ENCODE measurements around the gene TTR. TPM values are rescaled to one million over a fixed set of nuclear protein-coding genes. Genes with fewer than 3 reads are reported as not detected.

Gene TTR
- total and polyA plus RNA-seq, 2 experiments from 2014 or later, result not detected

- ATAC-seq (no peak), DNase-seq (ENCODE audit: low spot score) (no peak)
- Histone ChIP-seq H3K4me1 (ENCODE audit: insufficient read depth) (no peaks in the 10 kb centered on the region), H3K9me2 (ENCODE audit: insufficient read depth) (no peaks in the 10 kb centered on the region), H3F3A (replicated peaks; ENCODE audit: low read depth) (no peaks in the 10 kb centered on the region), H3K27me3 (ENCODE audit: insufficient read depth) (no peaks in the 10 kb centered on the region), H3K27ac (ENCODE audit: low read depth) (no peak overlapping the region), H4K20me1 (replicated peaks; ENCODE audit: insufficient read depth) (no peaks in the 10 kb centered on the region), H3K36me3 (ENCODE audit: insufficient read depth) (peaks cover 10% of the 10 kb centered on the region; the same call in 1 of the 2 replicates), H3K4me3 (no peak overlapping the region), H2AFZ (no peak overlapping the region), H3K79me2 (replicated peaks; ENCODE audit: insufficient read depth) (no peaks in the 10 kb centered on the region), H3K4me2 (no peak overlapping the region)
- Mint-ChIP-seq H3K9me3 (no peaks in the 10 kb centered on the region), H3K4me3 (no peak overlapping the region), H3K27ac (no peak overlapping the region), H3K4me1 (peaks cover 5% of the 10 kb centered on the region; the same call in 1 of the 3 replicates), H3K27me3 (ENCODE audit: insufficient read depth, low read depth, poor library complexity) (peaks cover 3% of the 10 kb centered on the region), H3K36me3 (ENCODE audit: low read depth) (peaks cover 41% of the 10 kb centered on the region)
- TF ChIP-seq POLR2AphosphoS5 (IDR thresholded peaks at IDR 0.05; ENCODE audit: low read depth), result no peak
- no peak for TF ChIP-seq STAT1 (IDR thresholded peaks at IDR 0.05; ENCODE audit: unreplicated experiment)
Measured at GRCh38 chr18:31637445-31637844, 45.8 kb downstream of the TTR start.

DNA sequence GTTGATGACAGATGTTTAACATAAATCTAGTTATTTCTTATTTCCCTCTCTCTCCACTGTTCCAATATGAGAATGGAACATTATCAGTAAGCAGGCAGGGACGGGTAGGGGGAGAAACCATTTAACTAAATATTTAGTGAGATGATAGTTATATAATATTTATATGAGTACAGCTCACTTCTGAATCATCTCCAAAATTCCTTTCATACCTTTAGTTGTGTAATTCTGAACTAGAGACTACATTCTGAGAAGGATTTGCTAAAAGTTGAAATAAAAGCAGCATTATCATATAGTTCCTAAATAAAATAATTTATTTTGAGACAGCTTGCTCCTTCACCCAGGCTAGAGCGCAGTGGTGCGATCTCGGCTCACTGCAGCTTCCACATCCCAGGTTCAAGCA, 51.3 kb downstream of the TTR start:
- no peak for TF ChIP-seq STAT1 (IDR thresholded peaks at IDR 0.05; ENCODE audit: unreplicated experiment)
- no peak for TF ChIP-seq ZNF114 (CRISPR knock-in tag; IDR thresholded peaks at IDR 0.05)
- TF ChIP-seq EZH2phosphoT487 (IDR thresholded peaks at IDR 0.05; ENCODE audit: unreplicated experiment), result no peak
- no peak for TF ChIP-seq NANOG (IDR thresholded peaks at IDR 0.05; ENCODE audit: borderline replicate concordance)
- no peak for TF ChIP-seq CTCF (conservative IDR thresholded peaks at IDR 0.05; ENCODE audit: low read depth in 2 of 2)
- TF ChIP-seq, protein P1, sequence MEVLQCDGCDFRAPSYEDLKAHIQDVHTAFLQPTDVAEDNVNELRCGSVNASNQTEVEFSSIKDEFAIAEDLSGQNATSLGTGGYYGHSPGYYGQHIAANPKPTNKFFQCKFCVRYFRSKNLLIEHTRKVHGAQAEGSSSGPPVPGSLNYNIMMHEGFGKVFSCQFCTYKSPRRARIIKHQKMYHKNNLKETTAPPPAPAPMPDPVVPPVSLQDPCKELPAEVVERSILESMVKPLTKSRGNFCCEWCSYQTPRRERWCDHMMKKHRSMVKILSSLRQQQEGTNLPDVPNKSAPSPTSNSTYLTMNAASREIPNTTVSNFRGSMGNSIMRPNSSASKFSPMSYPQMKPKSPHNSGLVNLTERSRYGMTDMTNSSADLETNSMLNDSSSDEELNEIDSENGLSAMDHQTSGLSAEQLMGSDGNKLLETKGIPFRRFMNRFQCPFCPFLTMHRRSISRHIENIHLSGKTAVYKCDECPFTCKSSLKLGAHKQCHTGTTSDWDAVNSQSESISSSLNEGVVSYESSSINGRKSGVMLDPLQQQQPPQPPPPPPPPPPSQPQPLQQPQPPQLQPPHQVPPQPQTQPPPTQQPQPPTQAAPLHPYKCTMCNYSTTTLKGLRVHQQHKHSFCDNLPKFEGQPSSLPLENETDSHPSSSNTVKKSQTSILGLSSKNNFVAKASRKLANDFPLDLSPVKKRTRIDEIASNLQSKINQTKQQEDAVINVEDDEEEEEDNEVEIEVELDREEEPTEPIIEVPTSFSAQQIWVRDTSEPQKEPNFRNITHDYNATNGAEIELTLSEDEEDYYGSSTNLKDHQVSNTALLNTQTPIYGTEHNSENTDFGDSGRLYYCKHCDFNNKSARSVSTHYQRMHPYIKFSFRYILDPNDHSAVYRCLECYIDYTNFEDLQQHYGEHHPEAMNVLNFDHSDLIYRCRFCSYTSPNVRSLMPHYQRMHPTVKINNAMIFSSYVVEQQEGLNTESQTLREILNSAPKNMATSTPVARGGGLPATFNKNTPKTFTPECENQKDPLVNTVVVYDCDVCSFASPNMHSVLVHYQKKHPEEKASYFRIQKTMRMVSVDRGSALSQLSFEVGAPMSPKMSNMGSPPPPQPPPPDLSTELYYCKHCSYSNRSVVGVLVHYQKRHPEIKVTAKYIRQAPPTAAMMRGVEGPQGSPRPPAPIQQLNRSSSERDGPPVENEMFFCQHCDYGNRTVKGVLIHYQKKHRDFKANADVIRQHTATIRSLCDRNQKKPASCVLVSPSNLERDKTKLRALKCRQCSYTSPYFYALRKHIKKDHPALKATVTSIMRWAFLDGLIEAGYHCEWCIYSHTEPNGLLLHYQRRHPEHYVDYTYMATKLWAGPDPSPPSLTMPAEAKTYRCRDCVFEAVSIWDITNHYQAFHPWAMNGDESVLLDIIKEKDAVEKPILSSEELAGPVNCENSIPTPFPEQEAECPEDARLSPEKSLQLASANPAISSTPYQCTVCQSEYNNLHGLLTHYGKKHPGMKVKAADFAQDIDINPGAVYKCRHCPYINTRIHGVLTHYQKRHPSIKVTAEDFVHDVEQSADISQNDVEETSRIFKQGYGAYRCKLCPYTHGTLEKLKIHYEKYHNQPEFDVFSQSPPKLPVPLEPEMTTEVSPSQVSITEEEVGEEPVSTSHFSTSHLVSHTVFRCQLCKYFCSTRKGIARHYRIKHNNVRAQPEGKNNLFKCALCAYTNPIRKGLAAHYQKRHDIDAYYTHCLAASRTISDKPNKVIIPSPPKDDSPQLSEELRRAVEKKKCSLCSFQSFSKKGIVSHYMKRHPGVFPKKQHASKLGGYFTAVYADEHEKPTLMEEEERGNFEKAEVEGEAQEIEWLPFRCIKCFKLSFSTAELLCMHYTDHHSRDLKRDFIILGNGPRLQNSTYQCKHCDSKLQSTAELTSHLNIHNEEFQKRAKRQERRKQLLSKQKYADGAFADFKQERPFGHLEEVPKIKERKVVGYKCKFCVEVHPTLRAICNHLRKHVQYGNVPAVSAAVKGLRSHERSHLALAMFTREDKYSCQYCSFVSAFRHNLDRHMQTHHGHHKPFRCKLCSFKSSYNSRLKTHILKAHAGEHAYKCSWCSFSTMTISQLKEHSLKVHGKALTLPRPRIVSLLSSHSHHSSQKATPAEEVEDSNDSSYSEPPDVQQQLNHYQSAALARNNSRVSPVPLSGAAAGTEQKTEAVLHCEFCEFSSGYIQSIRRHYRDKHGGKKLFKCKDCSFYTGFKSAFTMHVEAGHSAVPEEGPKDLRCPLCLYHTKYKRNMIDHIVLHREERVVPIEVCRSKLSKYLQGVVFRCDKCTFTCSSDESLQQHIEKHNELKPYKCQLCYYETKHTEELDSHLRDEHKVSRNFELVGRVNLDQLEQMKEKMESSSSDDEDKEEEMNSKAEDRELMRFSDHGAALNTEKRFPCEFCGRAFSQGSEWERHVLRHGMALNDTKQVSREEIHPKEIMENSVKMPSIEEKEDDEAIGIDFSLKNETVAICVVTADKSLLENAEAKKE (CRISPR knock-in tag; IDR thresholded peaks at IDR 0.05), result no peak
- TF ChIP-seq CREB1 (CRISPR knock-in tag; IDR thresholded peaks at IDR 0.05; ENCODE audit: low read depth), result no peak
- TF ChIP-seq, protein P2, sequence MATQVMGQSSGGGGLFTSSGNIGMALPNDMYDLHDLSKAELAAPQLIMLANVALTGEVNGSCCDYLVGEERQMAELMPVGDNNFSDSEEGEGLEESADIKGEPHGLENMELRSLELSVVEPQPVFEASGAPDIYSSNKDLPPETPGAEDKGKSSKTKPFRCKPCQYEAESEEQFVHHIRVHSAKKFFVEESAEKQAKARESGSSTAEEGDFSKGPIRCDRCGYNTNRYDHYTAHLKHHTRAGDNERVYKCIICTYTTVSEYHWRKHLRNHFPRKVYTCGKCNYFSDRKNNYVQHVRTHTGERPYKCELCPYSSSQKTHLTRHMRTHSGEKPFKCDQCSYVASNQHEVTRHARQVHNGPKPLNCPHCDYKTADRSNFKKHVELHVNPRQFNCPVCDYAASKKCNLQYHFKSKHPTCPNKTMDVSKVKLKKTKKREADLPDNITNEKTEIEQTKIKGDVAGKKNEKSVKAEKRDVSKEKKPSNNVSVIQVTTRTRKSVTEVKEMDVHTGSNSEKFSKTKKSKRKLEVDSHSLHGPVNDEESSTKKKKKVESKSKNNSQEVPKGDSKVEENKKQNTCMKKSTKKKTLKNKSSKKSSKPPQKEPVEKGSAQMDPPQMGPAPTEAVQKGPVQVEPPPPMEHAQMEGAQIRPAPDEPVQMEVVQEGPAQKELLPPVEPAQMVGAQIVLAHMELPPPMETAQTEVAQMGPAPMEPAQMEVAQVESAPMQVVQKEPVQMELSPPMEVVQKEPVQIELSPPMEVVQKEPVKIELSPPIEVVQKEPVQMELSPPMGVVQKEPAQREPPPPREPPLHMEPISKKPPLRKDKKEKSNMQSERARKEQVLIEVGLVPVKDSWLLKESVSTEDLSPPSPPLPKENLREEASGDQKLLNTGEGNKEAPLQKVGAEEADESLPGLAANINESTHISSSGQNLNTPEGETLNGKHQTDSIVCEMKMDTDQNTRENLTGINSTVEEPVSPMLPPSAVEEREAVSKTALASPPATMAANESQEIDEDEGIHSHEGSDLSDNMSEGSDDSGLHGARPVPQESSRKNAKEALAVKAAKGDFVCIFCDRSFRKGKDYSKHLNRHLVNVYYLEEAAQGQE (IDR thresholded peaks at IDR 0.05; ENCODE audit: unreplicated experiment), result no peak
- Histone ChIP-seq H3K36me3 (ENCODE audit: insufficient read depth) (no peaks in the 10 kb centered on the region; the same call in 1 of the 2 replicates), H3K9me2 (ENCODE audit: insufficient read depth) (no peaks in the 10 kb centered on the region), H3K4me1 (ENCODE audit: insufficient read depth) (peaks cover 33% of the 10 kb centered on the region), H3K4me3 (no peak overlapping the region), H3F3A (replicated peaks; ENCODE audit: low read depth) (no peaks in the 10 kb centered on the region), H3K27me3 (ENCODE audit: insufficient read depth) (no peaks in the 10 kb centered on the region), H3K4me2 (no peak overlapping the region), H4K20me1 (replicated peaks; ENCODE audit: insufficient read depth) (no peaks in the 10 kb centered on the region; the same call in 1 of the 2 replicates), H2AFZ (no peak overlapping the region), H3K27ac (ENCODE audit: low read depth) (no peak overlapping the region), H3K79me2 (replicated peaks; ENCODE audit: insufficient read depth) (no peaks in the 10 kb centered on the region; the same call in 1 of the 2 replicates)
- H3K27me3 Mint-ChIP-seq (ENCODE audit: insufficient read depth, low read depth, poor library complexity), result no peaks in the 10 kb centered on the region
- H3K27ac Mint-ChIP-seq, result no peak overlapping the region
- no peaks in the 10 kb centered on the region for H3K9me3 Mint-ChIP-seq
- ATAC-seq (no peak), DNase-seq (ENCODE audit: low spot score) (no peak)
- peaks cover 27% of the 10 kb centered on the region for H3K4me1 Mint-ChIP-seq
- H3K36me3 Mint-ChIP-seq (ENCODE audit: low read depth), result peaks cover 24% of the 10 kb centered on the region
- no peak overlapping the region for H3K4me3 Mint-ChIP-seq
